PC-3 (cell line): Measurements from ENCODE around the gene QPCTL.

Source experiments
- EZH2 ChIP-seq: fragments of 300-600 bp; sonication (generic); IDR thresholded peaks from one replicate; pipeline ENCODE4 v1.6.1; 2017; ENCODE audit warnings: antibody characterized with exemption, mild to moderate bottlenecking, low read length; ENCODE audit not compliant: unreplicated experiment
- TF ChIP-seq, protein P1 (sequence below): fragments of 300-600 bp; sonication (generic); conservative IDR thresholded peaks from 2 replicates; pipeline ENCODE4 v1.5.1; 2017; ENCODE audit warnings: antibody characterized with exemption, low read depth, mild to moderate bottlenecking, low read length

DNA sequence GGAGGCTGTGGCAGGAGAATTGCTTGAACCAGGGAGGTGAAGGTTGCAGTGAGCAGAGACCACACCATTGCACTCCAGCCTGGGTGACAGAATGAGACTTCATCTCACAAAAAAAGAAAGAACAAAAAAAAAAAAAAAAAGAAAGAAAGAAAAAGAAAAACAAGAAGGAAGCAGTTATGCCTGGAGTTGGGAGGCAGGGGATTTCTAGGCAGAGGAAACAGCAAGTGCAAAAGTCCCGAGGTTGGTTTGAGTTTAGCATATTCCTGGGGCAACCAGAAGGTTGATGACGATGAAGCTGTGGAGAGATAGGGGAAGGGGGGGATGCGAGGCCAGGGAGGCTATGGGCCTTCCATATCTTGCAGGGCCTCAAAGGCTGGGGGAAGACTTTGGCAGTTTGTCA, 41.7 kb upstream of the QPCTL start:
- TF ChIP-seq, protein P1, sequence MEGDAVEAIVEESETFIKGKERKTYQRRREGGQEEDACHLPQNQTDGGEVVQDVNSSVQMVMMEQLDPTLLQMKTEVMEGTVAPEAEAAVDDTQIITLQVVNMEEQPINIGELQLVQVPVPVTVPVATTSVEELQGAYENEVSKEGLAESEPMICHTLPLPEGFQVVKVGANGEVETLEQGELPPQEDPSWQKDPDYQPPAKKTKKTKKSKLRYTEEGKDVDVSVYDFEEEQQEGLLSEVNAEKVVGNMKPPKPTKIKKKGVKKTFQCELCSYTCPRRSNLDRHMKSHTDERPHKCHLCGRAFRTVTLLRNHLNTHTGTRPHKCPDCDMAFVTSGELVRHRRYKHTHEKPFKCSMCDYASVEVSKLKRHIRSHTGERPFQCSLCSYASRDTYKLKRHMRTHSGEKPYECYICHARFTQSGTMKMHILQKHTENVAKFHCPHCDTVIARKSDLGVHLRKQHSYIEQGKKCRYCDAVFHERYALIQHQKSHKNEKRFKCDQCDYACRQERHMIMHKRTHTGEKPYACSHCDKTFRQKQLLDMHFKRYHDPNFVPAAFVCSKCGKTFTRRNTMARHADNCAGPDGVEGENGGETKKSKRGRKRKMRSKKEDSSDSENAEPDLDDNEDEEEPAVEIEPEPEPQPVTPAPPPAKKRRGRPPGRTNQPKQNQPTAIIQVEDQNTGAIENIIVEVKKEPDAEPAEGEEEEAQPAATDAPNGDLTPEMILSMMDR: no peak
- TF ChIP-seq EZH2: no peak
